GM18951 (cell line): ENCODE measurements around the gene NEB.

Experiments used
- POLR2A ChIP-seq: IDR thresholded peaks from 4 replicates; pipeline ENCODE4 v1.6.1; 2011; ENCODE audit warnings: mild to moderate bottlenecking; ENCODE audit not compliant: insufficient read length, insufficient read depth; ENCODE audit errors: extremely low read depth
- in situ Hi-C: fragments of 300-500 bp; cut with MboI; formaldehyde crosslinking; loops from one replicate; pipeline ENCODE4 v1.12.0; 2022; ENCODE audit warnings: low sequenced_read_pairs, mixed read lengths, inconsistent platforms; ENCODE audit not compliant: unreplicated experiment

NEB gene

GRCh38 chr2:151670846-151671597 lies 63.3 kb downstream of the NEB start:
- in situ Hi-C loops, result no loop called here
- TF ChIP-seq POLR2A, result no peak

- in situ Hi-C loops, result no loop called here
- no peak for TF ChIP-seq POLR2A
Observed at GRCh38 chr2:151670346-151670745, 63.9 kb downstream of the NEB start.

GRCh38 chr2:151669585-151670081 lies 64.6 kb downstream of the NEB start:
- TF ChIP-seq POLR2A, result no peak
- in situ Hi-C loops, result no loop called here

GRCh38 chr2:151668737-151669136 lies 65.5 kb downstream of the NEB start:
- TF ChIP-seq POLR2A, result no peak
- in situ Hi-C loops, result no loop called here

GRCh38 chr2:151665959-151666358 lies 68.3 kb downstream of the NEB start:
- no peak for TF ChIP-seq POLR2A
- in situ Hi-C loops, result no loop called here

- TF ChIP-seq POLR2A, result no peak
- in situ Hi-C loops, result no loop called here
Observed at GRCh38 chr2:151664520-151664919, 69.8 kb downstream of the NEB start.

- in situ Hi-C loops, result no loop called here
Observed at GRCh38 chr2:151661625-151662024, 72.7 kb downstream of the NEB start.

GRCh38 chr2:151658081-151658480 lies 76.2 kb downstream of the NEB start:
- in situ Hi-C loops, result no loop called here
- no peak for TF ChIP-seq POLR2A

More at GRCh38 chr2:151661625-151662024, 72.7 kb downstream of the NEB start:
- TF ChIP-seq POLR2A, result no peak

- in situ Hi-C loops, result no loop called here
Observed at GRCh38 chr2:151657667-151658076, 76.6 kb downstream of the NEB start.

GRCh38 chr2:151655663-151656398 lies 78.4 kb downstream of the NEB start:
- in situ Hi-C loops, result no loop called here
- no peak for TF ChIP-seq POLR2A

More at GRCh38 chr2:151657667-151658076, 76.6 kb downstream of the NEB start:
- no peak for TF ChIP-seq POLR2A

GRCh38 chr2:151654891-151655290 lies 79.4 kb downstream of the NEB start:
- in situ Hi-C loops, result no loop called here
- TF ChIP-seq POLR2A, result no peak

GRCh38 chr2:151654085-151654484 lies 80.2 kb downstream of the NEB start:
- in situ Hi-C loops, result no loop called here
- TF ChIP-seq POLR2A, result no peak

GRCh38 chr2:151651274-151651673 lies 83.0 kb downstream of the NEB start:
- in situ Hi-C loops, result no loop called here
- no peak for TF ChIP-seq POLR2A

- in situ Hi-C loops, result no loop called here
- TF ChIP-seq POLR2A, result no peak
Observed at GRCh38 chr2:151650456-151650855, 83.8 kb downstream of the NEB start.
